Suprapubic skin (tissue), 4 donors: ENCODE measurements around the gene MYO5A. TPM values are rescaled to one million over a fixed set of nuclear protein-coding genes. Genes with fewer than 3 reads are reported as not detected.

Experiments used
- DNase-seq, 2 donors: peaks; one replicate each; pipeline ENCODE4 v3.0.0-alpha.2; 2019; ENCODE audit warnings: low spot score in 2 of 2
- H3K27ac ChIP-seq: fragments of 200-600 bp; sonication (generic); one replicate; pipeline ENCODE4 v1.5.1; 2019
- H3K27me3 ChIP-seq: fragments of 200-600 bp; sonication (generic); one replicate; pipeline ENCODE4 v1.5.1; 2019
- H3K36me3 ChIP-seq: fragments of 200-600 bp; sonication (generic); one replicate; pipeline ENCODE4 v1.5.1; 2019
- H3K4me1 ChIP-seq: fragments of 200-600 bp; sonication (generic); one replicate; pipeline ENCODE4 v1.5.1; 2019
- H3K4me3 ChIP-seq: fragments of 200-600 bp; sonication (generic); one replicate; pipeline ENCODE4 v1.5.1; 2019; ENCODE audit warnings: mild to moderate bottlenecking
- H3K9me3 ChIP-seq: fragments of 200-600 bp; sonication (generic); one replicate; pipeline ENCODE4 v1.5.1; 2019
- CTCF ChIP-seq, 2 donors: fragments of 200-600 bp in 1 of 2; fragments of 450-650 bp in 1 of 2; sonication (generic) in 1 of 2; IDR thresholded peaks; one replicate each; pipeline ENCODE4 v1.5.1; 2016 to 2019; ENCODE audit warnings: antibody characterized with exemption in 2 of 2, mild to moderate bottlenecking in 1 of 2, moderate library complexity in 1 of 2
- EP300 ChIP-seq: sonication (generic); formaldehyde crosslinking; IDR thresholded peaks from one replicate; pipeline ENCODE4 v1.6.1; 2017; ENCODE audit warnings: antibody characterized with exemption
- POLR2A ChIP-seq, 2 donors: fragments of 450-650 bp; IDR thresholded peaks; one replicate each; pipeline ENCODE4 v1.6.1; 2017; ENCODE audit warnings: antibody characterized with exemption in 2 of 2, mild to moderate bottlenecking in 2 of 2, moderate library complexity in 2 of 2
- POLR2AphosphoS5 ChIP-seq, 3 donors: sonication (generic); formaldehyde crosslinking; IDR thresholded peaks; one replicate each; pipeline ENCODE4 v1.6.1; 2017; ENCODE audit warnings: antibody characterized with exemption in 3 of 3
- WGBS: methylation state at CpG from one replicate; pipeline ENCODE4 v1.1.5; 2018; 5-methylcytosine and 5-hydroxymethylcytosine counted together
- total RNA-seq, 4 donors: library from RNA; depleted of rRNA; stranded (reverse); fragments of >200 nt; gene quantifications; one replicate each; pipeline ENCODE4 v1.1.0, GENCODE V29; 2016

Gene MYO5A
- total RNA-seq, 4 donors from 2014 or later = 37.4 to 73.7 (median 47.0) TPM

- Histone ChIP-seq H3K36me3 (no peaks in the 10 kb centered on the region), H3K4me1 (peaks cover 14% of the 10 kb centered on the region), H3K4me3 (no peak overlapping the region), H3K9me3 (no peaks in the 10 kb centered on the region), H3K27me3 (no peaks in the 10 kb centered on the region), H3K27ac (no peak overlapping the region)
- TF ChIP-seq CTCF (IDR thresholded peaks at IDR 0.05) = no peak
- no peak for TF ChIP-seq POLR2AphosphoS5 (IDR thresholded peaks at IDR 0.05)
- no peak for TF ChIP-seq POLR2A (IDR thresholded peaks at IDR 0.05)
- no peak for TF ChIP-seq EP300
- no peak for DNase-seq
Measured at GRCh38 chr15:52437646-52438045, 91.0 kb downstream of the MYO5A start.

GRCh38 chr15:52436981-52437380 lies 91.7 kb downstream of the MYO5A start:
- Histone ChIP-seq H3K27me3 (no peaks in the 10 kb centered on the region), H3K4me1 (peaks cover 14% of the 10 kb centered on the region), H3K27ac (no peak overlapping the region), H3K36me3 (no peaks in the 10 kb centered on the region), H3K4me3 (no peak overlapping the region), H3K9me3 (no peaks in the 10 kb centered on the region)
- WGBS = 98% methylated on average over 3 of the region's 3 CpGs
- no peak for DNase-seq
- no peak for TF ChIP-seq POLR2AphosphoS5 (IDR thresholded peaks at IDR 0.05)
- TF ChIP-seq EP300 = no peak
- no peak for TF ChIP-seq POLR2A (IDR thresholded peaks at IDR 0.05)
- no peak for TF ChIP-seq CTCF (IDR thresholded peaks at IDR 0.05)

GRCh38 chr15:52434885-52435284 lies 93.8 kb downstream of the MYO5A start:
- Histone ChIP-seq H3K27me3 (no peaks in the 10 kb centered on the region), H3K4me1 (peaks cover 5% of the 10 kb centered on the region), H3K27ac (no peak overlapping the region), H3K4me3 (no peak overlapping the region), H3K9me3 (no peaks in the 10 kb centered on the region), H3K36me3 (no peaks in the 10 kb centered on the region)
- TF ChIP-seq EP300 = no peak
- TF ChIP-seq CTCF (IDR thresholded peaks at IDR 0.05) = no peak
- TF ChIP-seq POLR2AphosphoS5 (IDR thresholded peaks at IDR 0.05) = no peak
- no peak for TF ChIP-seq POLR2A (IDR thresholded peaks at IDR 0.05)
- 83% methylated on average over 3 of the region's 3 CpGs for WGBS
- no peak for DNase-seq

GRCh38 chr15:52428297-52428696 lies 100.4 kb downstream of the MYO5A start:
- H3K4me3 ChIP-seq = no peak overlapping the region
- H3K36me3 ChIP-seq = no peaks in the 10 kb centered on the region
- H3K27me3 ChIP-seq = no peaks in the 10 kb centered on the region
- no peaks in the 10 kb centered on the region for H3K4me1 ChIP-seq
- no peak for TF ChIP-seq EP300
- TF ChIP-seq POLR2AphosphoS5 (IDR thresholded peaks at IDR 0.05) = no peak
- no peak for TF ChIP-seq POLR2A (IDR thresholded peaks at IDR 0.05)
- TF ChIP-seq CTCF (IDR thresholded peaks at IDR 0.05) = no peak
- 89% methylated on average over 4 of the region's 4 CpGs for whole genome bisulfite sequencing
- no peak overlapping the region for H3K27ac ChIP-seq
- no peaks in the 10 kb centered on the region for H3K9me3 ChIP-seq
- no peak for DNase-seq

GRCh38 chr15:52427804-52428203 lies 100.9 kb downstream of the MYO5A start:
- no peak for DNase-seq
- Histone ChIP-seq H3K36me3 (peaks cover 4% of the 10 kb centered on the region), H3K4me3 (no peak overlapping the region), H3K9me3 (no peaks in the 10 kb centered on the region), H3K27ac (no peak overlapping the region), H3K27me3 (no peaks in the 10 kb centered on the region), H3K4me1 (no peaks in the 10 kb centered on the region)
- no peak for TF ChIP-seq CTCF (IDR thresholded peaks at IDR 0.05)
- TF ChIP-seq EP300 = no peak
- no peak for TF ChIP-seq POLR2A (IDR thresholded peaks at IDR 0.05)
- no peak for TF ChIP-seq POLR2AphosphoS5 (IDR thresholded peaks at IDR 0.05)
- WGBS = 51% methylated on average over 3 of the region's 3 CpGs
